ENCODE measurements around the gene FCGR3B. TPM values are rescaled to one million over a fixed set of nuclear protein-coding genes. Genes with fewer than 3 reads are reported as not detected.
"Not testable (repeated sequence)": the region's sequence is repeated elsewhere in the genome, so short reads cannot be mapped to it uniquely, and the experiment has no call there.

The FCGR3B gene
- total RNA-seq, 6 experiments from 2014 or later, result not detected

- Mint-ChIP-seq H3K27ac (peak overlapping the region; percentile 80), H3K4me3 (peak overlapping the region; percentile 94), H3K27me3 (ENCODE audit: insufficient read depth) (peaks cover 11% of the 10 kb centered on the region), H3K4me1 (ENCODE audit: low read depth) (peaks cover 11% of the 10 kb centered on the region)
- H3K9me3 Mint-ChIP-seq; H3K36me3 Mint-ChIP-seq (ENCODE audit: low read depth): not testable (repeated sequence)
- peak; percentile 83 for DNase-seq
These were observed 9.6 kb downstream of the FCGR3B start for GRCh38 chr1:161621181-161622000.

- not testable (repeated sequence) for DNase-seq; H3K36me3 Mint-ChIP-seq (ENCODE audit: low read depth); H3K27ac Mint-ChIP-seq; H3K4me3 Mint-ChIP-seq; H3K9me3 Mint-ChIP-seq; H3K27me3 Mint-ChIP-seq (ENCODE audit: insufficient read depth)
- H3K4me1 Mint-ChIP-seq (ENCODE audit: low read depth), result peaks cover 11% of the 10 kb centered on the region
These were observed 10.6 kb downstream of the FCGR3B start for GRCh38 chr1:161620399-161620798.

GRCh38 chr1:161618517-161618916 lies 12.5 kb downstream of the FCGR3B start:
- not testable (repeated sequence) for H3K27me3 Mint-ChIP-seq (ENCODE audit: insufficient read depth); H3K9me3 Mint-ChIP-seq; H3K4me3 Mint-ChIP-seq; H3K36me3 Mint-ChIP-seq (ENCODE audit: low read depth); DNase-seq; H3K27ac Mint-ChIP-seq
- H3K4me1 Mint-ChIP-seq (ENCODE audit: low read depth), result peaks cover 11% of the 10 kb centered on the region

GRCh38 chr1:161616417-161616816 lies 14.6 kb downstream of the FCGR3B start:
- H3K9me3 Mint-ChIP-seq; H3K27ac Mint-ChIP-seq; H3K27me3 Mint-ChIP-seq (ENCODE audit: insufficient read depth); H3K36me3 Mint-ChIP-seq (ENCODE audit: low read depth); H3K4me3 Mint-ChIP-seq; DNase-seq: not testable (repeated sequence)
- H3K4me1 Mint-ChIP-seq (ENCODE audit: low read depth), result peaks cover 19% of the 10 kb centered on the region

GRCh38 chr1:161613142-161613514 lies 17.8 kb downstream of the FCGR3B start:
- peaks cover 15% of the 10 kb centered on the region for H3K4me1 Mint-ChIP-seq (ENCODE audit: low read depth)
- not testable (repeated sequence) for H3K9me3 Mint-ChIP-seq; H3K27me3 Mint-ChIP-seq (ENCODE audit: insufficient read depth); DNase-seq; H3K36me3 Mint-ChIP-seq (ENCODE audit: low read depth)
- H3K4me3 Mint-ChIP-seq, result peak overlapping the region; percentile 92
- peak overlapping the region; percentile 95 for H3K27ac Mint-ChIP-seq

GRCh38 chr1:161612322-161613141 lies 18.4 kb downstream of the FCGR3B start:
- not testable (repeated sequence) for H3K36me3 Mint-ChIP-seq (ENCODE audit: low read depth); H3K27me3 Mint-ChIP-seq (ENCODE audit: insufficient read depth); H3K9me3 Mint-ChIP-seq
- peaks cover 15% of the 10 kb centered on the region for H3K4me1 Mint-ChIP-seq (ENCODE audit: low read depth)
- peak overlapping the region; percentile 95 for H3K27ac Mint-ChIP-seq
- peak; percentile 99 for DNase-seq
- H3K4me3 Mint-ChIP-seq, result peak overlapping the region; percentile 92

- peak overlapping the region; percentile 92 for H3K4me3 Mint-ChIP-seq
- H3K27me3 Mint-ChIP-seq (ENCODE audit: insufficient read depth); H3K9me3 Mint-ChIP-seq; H3K36me3 Mint-ChIP-seq (ENCODE audit: low read depth); DNase-seq: not testable (repeated sequence)
- peak overlapping the region; percentile 95 for H3K27ac Mint-ChIP-seq
- H3K4me1 Mint-ChIP-seq (ENCODE audit: low read depth), result peaks cover 15% of the 10 kb centered on the region
These were observed 19.1 kb downstream of the FCGR3B start for GRCh38 chr1:161611866-161612321.

- DNase-seq; H3K27me3 Mint-ChIP-seq (ENCODE audit: insufficient read depth); H3K9me3 Mint-ChIP-seq; H3K36me3 Mint-ChIP-seq (ENCODE audit: low read depth); H3K4me3 Mint-ChIP-seq; H3K27ac Mint-ChIP-seq: not testable (repeated sequence)
- H3K4me1 Mint-ChIP-seq (ENCODE audit: low read depth), result peaks cover 15% of the 10 kb centered on the region
These were observed 20.8 kb downstream of the FCGR3B start for GRCh38 chr1:161610198-161610597.

GRCh38 chr1:161606541-161607336 lies 24.2 kb downstream of the FCGR3B start:
- H3K36me3 Mint-ChIP-seq (ENCODE audit: low read depth); H3K4me3 Mint-ChIP-seq; H3K27me3 Mint-ChIP-seq (ENCODE audit: insufficient read depth); H3K9me3 Mint-ChIP-seq; DNase-seq; H3K4me1 Mint-ChIP-seq (ENCODE audit: low read depth); H3K27ac Mint-ChIP-seq: not testable (repeated sequence)

GRCh38 chr1:161605762-161606540 lies 25.0 kb downstream of the FCGR3B start:
- H3K9me3 Mint-ChIP-seq; H3K4me3 Mint-ChIP-seq; H3K4me1 Mint-ChIP-seq (ENCODE audit: low read depth); H3K36me3 Mint-ChIP-seq (ENCODE audit: low read depth); H3K27ac Mint-ChIP-seq; H3K27me3 Mint-ChIP-seq (ENCODE audit: insufficient read depth): not testable (repeated sequence)
- DNase-seq, result peak; percentile 13

GRCh38 chr1:161605024-161605423 lies 26.0 kb downstream of the FCGR3B start:
- not testable (repeated sequence) for H3K27ac Mint-ChIP-seq; H3K36me3 Mint-ChIP-seq (ENCODE audit: low read depth); H3K27me3 Mint-ChIP-seq (ENCODE audit: insufficient read depth); H3K9me3 Mint-ChIP-seq; DNase-seq; H3K4me3 Mint-ChIP-seq; H3K4me1 Mint-ChIP-seq (ENCODE audit: low read depth)

- H3K9me3 Mint-ChIP-seq; H3K27me3 Mint-ChIP-seq (ENCODE audit: insufficient read depth); DNase-seq; H3K4me3 Mint-ChIP-seq; H3K27ac Mint-ChIP-seq; H3K36me3 Mint-ChIP-seq (ENCODE audit: low read depth): not testable (repeated sequence)
- H3K4me1 Mint-ChIP-seq (ENCODE audit: low read depth), result peaks cover 17% of the 10 kb centered on the region
These were observed 33.9 kb downstream of the FCGR3B start for GRCh38 chr1:161597077-161597476.

GRCh38 chr1:161595583-161595982 lies 35.4 kb downstream of the FCGR3B start:
- not testable (repeated sequence) for H3K9me3 Mint-ChIP-seq; H3K36me3 Mint-ChIP-seq (ENCODE audit: low read depth); DNase-seq; H3K4me3 Mint-ChIP-seq; H3K27me3 Mint-ChIP-seq (ENCODE audit: insufficient read depth)
- H3K4me1 Mint-ChIP-seq (ENCODE audit: low read depth), result peaks cover 17% of the 10 kb centered on the region
- peak overlapping the region; percentile 69 for H3K27ac Mint-ChIP-seq

Data from HFFc6 (cell line).